HEK293 (cell line): ENCODE data around the gene BTG1.

Experiments used
- CTCF ChIA-PET: fragments of 350-600 bp; formaldehyde crosslinking; extraction: SDS; loops from one replicate; lab custom pipeline; 2021; ENCODE audit warnings: antibody characterized with exemption; lab: Yijun Ruan, JAX
- POLR2A ChIA-PET: fragments of 300-600 bp; formaldehyde crosslinking; extraction: SDS; loops from one replicate; lab custom pipeline; 2020; ENCODE audit warnings: antibody characterized with exemption, inconsistent platforms; lab: Yijun Ruan, JAX
- H3K27ac ChIP-seq: fragments of 200-500 bp; sonication (Bioruptor generic); 2 replicates; pipeline ENCODE4 v1.5.1; 2014; ENCODE audit warnings: low read depth, low read length, control low read depth, inconsistent platforms; ENCODE audit errors: extremely low read depth
- H3K36me3 ChIP-seq, 2 experiments: fragments of 200-500 bp in 1 of 2; sonication (Bioruptor generic) in 1 of 2; 1 replicate in 1 of 2; 2 replicates in 1 of 2; pipeline ENCODE4 v1.5.1; 2014 to 2017; ENCODE audit warnings: inconsistent platforms in 2 of 2, low read length in 2 of 2; ENCODE audit not compliant: control insufficient read depth in 2 of 2, insufficient read depth in 1 of 2
- H3K4me1 ChIP-seq: fragments of 200-500 bp; sonication (Bioruptor generic); 2 replicates; pipeline ENCODE4 v1.5.1; 2014; ENCODE audit warnings: mild to moderate bottlenecking, low read length, inconsistent platforms; ENCODE audit not compliant: control insufficient read depth, insufficient read depth
- H3K4me3 ChIP-seq: 2 replicates; pipeline ENCODE4 v1.5.1; 2011; ENCODE audit warnings: low read depth, mild to moderate bottlenecking, control low read depth, low read length, moderate library complexity
- H3K9me3 ChIP-seq: fragments of 200-500 bp; sonication (Bioruptor generic); 2 replicates; pipeline ENCODE4 v1.5.1; 2014; ENCODE audit warnings: low read depth, low read length, inconsistent platforms; ENCODE audit not compliant: control insufficient read depth, insufficient read depth
- GFI1B ChIP-seq: fragments of 450-650 bp; formaldehyde crosslinking; IDR thresholded peaks from 2 replicates; pipeline ENCODE4 v1.5.1; 2016; ENCODE audit warnings: missing biosample characterization, missing genetic modification characterization
- GLI4 ChIP-seq: fragments of 450-650 bp; formaldehyde crosslinking; IDR thresholded peaks from 2 replicates; pipeline ENCODE4 v1.5.1; 2016; ENCODE audit warnings: missing biosample characterization, missing genetic modification characterization
- GLIS1 ChIP-seq: fragments of 450-650 bp; formaldehyde crosslinking; IDR thresholded peaks from 2 replicates; pipeline ENCODE4 v1.5.1; 2016; ENCODE audit warnings: missing biosample characterization, missing genetic modification characterization
- GLIS2 ChIP-seq: fragments of 450-650 bp; formaldehyde crosslinking; IDR thresholded peaks from 2 replicates; pipeline ENCODE4 v1.5.1; 2016; ENCODE audit warnings: missing biosample characterization, missing genetic modification characterization
- KLF8 ChIP-seq: fragments of 450-650 bp; formaldehyde crosslinking; IDR thresholded peaks from 2 replicates; pipeline ENCODE4 v1.5.1; 2016; ENCODE audit warnings: missing biosample characterization, missing genetic modification characterization
- PRDM1 ChIP-seq: fragments of 450-650 bp; formaldehyde crosslinking; IDR thresholded peaks from 2 replicates; pipeline ENCODE4; 2016; ENCODE audit warnings: missing biosample characterization, missing genetic modification characterization
- SCRT2 ChIP-seq: fragments of 450-650 bp; formaldehyde crosslinking; IDR thresholded peaks from 2 replicates; pipeline ENCODE4 v1.5.1; 2016; ENCODE audit warnings: missing biosample characterization, missing genetic modification characterization
- TRIM28 ChIP-seq: IDR thresholded peaks from 2 replicates; pipeline ENCODE4 v1.6.1; 2011; ENCODE audit warnings: low read length, control low read depth, borderline replicate concordance
- ZNF10 ChIP-seq: fragments of 450-650 bp; formaldehyde crosslinking; IDR thresholded peaks from 2 replicates; pipeline ENCODE4 v1.5.1; 2017; ENCODE audit warnings: missing biosample characterization, missing genetic modification characterization
- ZNF146 ChIP-seq: fragments of 450-650 bp; formaldehyde crosslinking; IDR thresholded peaks from 2 replicates; pipeline ENCODE4 v1.5.1; 2016; ENCODE audit warnings: missing biosample characterization, missing genetic modification characterization
- ZNF174 ChIP-seq: fragments of 450-650 bp; formaldehyde crosslinking; IDR thresholded peaks from 2 replicates; pipeline ENCODE4 v1.5.0; 2017; ENCODE audit warnings: missing biosample characterization, mild to moderate bottlenecking, missing genetic modification characterization
- ZNF311 ChIP-seq: fragments of 450-650 bp; formaldehyde crosslinking; IDR thresholded peaks from 2 replicates; pipeline ENCODE4 v1.5.1; 2017; ENCODE audit warnings: missing biosample characterization, missing genetic modification characterization, borderline replicate concordance
- ZNF324 ChIP-seq: fragments of 450-650 bp; formaldehyde crosslinking; IDR thresholded peaks from 2 replicates; pipeline ENCODE4 v1.5.1; 2016; ENCODE audit warnings: missing biosample characterization, missing genetic modification characterization
- ZNF37A ChIP-seq: fragments of 450-650 bp; IDR thresholded peaks from 2 replicates; pipeline ENCODE4 v1.5.1; 2018; ENCODE audit warnings: missing biosample characterization, missing genetic modification characterization
- ZNF510 ChIP-seq: fragments of 450-650 bp; formaldehyde crosslinking; IDR thresholded peaks from 2 replicates; pipeline ENCODE4 v1.5.1; 2018; ENCODE audit warnings: mild to moderate bottlenecking, missing genetic modification characterization, missing biosample characterization; ENCODE audit not compliant: insufficient replicate concordance
- ZNF621 ChIP-seq: fragments of 450-650 bp; formaldehyde crosslinking; IDR thresholded peaks from 2 replicates; pipeline ENCODE4 v1.5.1; 2017; ENCODE audit warnings: missing biosample characterization, missing genetic modification characterization
- ZNF624 ChIP-seq: fragments of 450-650 bp; formaldehyde crosslinking; IDR thresholded peaks from 2 replicates; pipeline ENCODE4 v1.5.1; 2017; ENCODE audit warnings: missing biosample characterization, missing genetic modification characterization
- ZNF654 ChIP-seq: fragments of 450-650 bp; formaldehyde crosslinking; IDR thresholded peaks from 2 replicates; pipeline ENCODE4 v1.5.1; 2016; ENCODE audit warnings: low read depth, missing biosample characterization, missing genetic modification characterization
- ZNF670 ChIP-seq: fragments of 450-650 bp; formaldehyde crosslinking; IDR thresholded peaks from 2 replicates; pipeline ENCODE4 v1.5.1; 2016; ENCODE audit warnings: missing biosample characterization, missing genetic modification characterization, low read depth
- ZNF76 ChIP-seq: fragments of 450-650 bp; formaldehyde crosslinking; IDR thresholded peaks from 2 replicates; pipeline ENCODE4; 2016; ENCODE audit warnings: low read depth, missing biosample characterization, missing genetic modification characterization, borderline replicate concordance
- ZNF768 ChIP-seq: fragments of 450-650 bp; formaldehyde crosslinking; IDR thresholded peaks from 2 replicates; pipeline ENCODE4 v1.5.1; 2018; ENCODE audit warnings: missing biosample characterization, mild to moderate bottlenecking, missing genetic modification characterization
- ZNF776 ChIP-seq: fragments of 450-650 bp; formaldehyde crosslinking; IDR thresholded peaks from 2 replicates; pipeline ENCODE4 v1.5.0; 2017; ENCODE audit warnings: missing biosample characterization, missing genetic modification characterization, borderline replicate concordance
- ZNF777 ChIP-seq: fragments of 450-650 bp; formaldehyde crosslinking; IDR thresholded peaks from 2 replicates; pipeline ENCODE4 v1.5.1; 2017; ENCODE audit warnings: missing biosample characterization, missing genetic modification characterization, borderline replicate concordance
- TF ChIP-seq, protein P1 (sequence below): fragments of 450-650 bp; formaldehyde crosslinking; IDR thresholded peaks from 2 replicates; pipeline ENCODE4 v1.5.1; 2016; ENCODE audit warnings: missing biosample characterization, missing genetic modification characterization
- TF ChIP-seq, protein P2 (sequence below): fragments of 450-650 bp; formaldehyde crosslinking; IDR thresholded peaks from 2 replicates; pipeline ENCODE4 v1.5.1; 2016; ENCODE audit warnings: missing biosample characterization, missing genetic modification characterization
- TF ChIP-seq, protein P3 (sequence below): fragments of 450-650 bp; formaldehyde crosslinking; IDR thresholded peaks from 2 replicates; pipeline ENCODE4 v1.5.1; 2016; ENCODE audit warnings: missing biosample characterization, missing genetic modification characterization
- TF ChIP-seq, protein P4 (sequence below): fragments of 450-650 bp; formaldehyde crosslinking; IDR thresholded peaks from 2 replicates; pipeline ENCODE4 v1.5.1; 2017; ENCODE audit warnings: missing biosample characterization, missing genetic modification characterization

The BTG1 gene

DNA sequence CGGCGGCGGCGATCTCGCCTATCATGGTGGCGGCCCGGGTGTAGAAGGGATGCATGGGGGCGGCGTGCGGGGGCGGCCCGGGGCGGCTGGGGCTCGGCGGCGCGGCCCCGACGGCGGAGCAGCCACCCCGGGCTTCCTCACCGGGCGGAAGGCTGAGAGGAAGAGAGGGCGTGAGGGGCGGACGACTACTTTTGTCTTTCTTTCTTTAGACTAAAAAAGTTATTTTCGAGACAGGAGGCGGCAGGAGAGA lies 240 bp downstream of the BTG1 start:
- CTCF ChIA-PET = interaction anchor here (0.6 to 2.0 kb wide), 5 partner anchors 11 to 334 kb away, joined by 3 to 11 read pairs (median 3); no protein-coding TSS in a partner anchor
- POLR2A ChIA-PET = interaction anchor here (0.6 to 2.5 kb wide), 53 partner anchors 8 to 1150 kb away, joined by 3 to 30 read pairs (median 4); no protein-coding TSS in a partner anchor
- peak overlapping the region; percentile 98 for H3K27ac ChIP-seq
- 0 out of 2 replicates have a peak, but pooled peaks have one; percentile 2 for TF ChIP-seq ZNF146
- TF ChIP-seq ZNF670 = no peak
- no peak for TF ChIP-seq TRIM28
- TF ChIP-seq ZNF776 (tag by site-specific recombination) = no peak
- no peak for TF ChIP-seq ZNF311
- TF ChIP-seq KLF8 = 0 out of 2 replicates have a peak, but pooled peaks have one; percentile 54
- no peak for TF ChIP-seq PRDM1 (tag by site-specific recombination)
- 0 out of 2 replicates have a peak, but pooled peaks have one; percentile 18 for TF ChIP-seq GLI4 (tag by site-specific recombination)
- TF ChIP-seq ZNF777 = 0 out of 2 replicates have a peak, but pooled peaks have one; percentile 5
- TF ChIP-seq, all 188 proteins: peak for 4
- peaks cover 14 to 33% of the 10 kb centered on the region in 2 experiments; a peak in 2 of 3 replicates for H3K36me3 ChIP-seq
- H3K4me1 ChIP-seq = no peaks in the 10 kb centered on the region; the same call in 1 of the 2 replicates
- H3K4me3 ChIP-seq = peak overlapping the region; percentile 99
- H3K9me3 ChIP-seq = no peaks in the 10 kb centered on the region

DNA sequence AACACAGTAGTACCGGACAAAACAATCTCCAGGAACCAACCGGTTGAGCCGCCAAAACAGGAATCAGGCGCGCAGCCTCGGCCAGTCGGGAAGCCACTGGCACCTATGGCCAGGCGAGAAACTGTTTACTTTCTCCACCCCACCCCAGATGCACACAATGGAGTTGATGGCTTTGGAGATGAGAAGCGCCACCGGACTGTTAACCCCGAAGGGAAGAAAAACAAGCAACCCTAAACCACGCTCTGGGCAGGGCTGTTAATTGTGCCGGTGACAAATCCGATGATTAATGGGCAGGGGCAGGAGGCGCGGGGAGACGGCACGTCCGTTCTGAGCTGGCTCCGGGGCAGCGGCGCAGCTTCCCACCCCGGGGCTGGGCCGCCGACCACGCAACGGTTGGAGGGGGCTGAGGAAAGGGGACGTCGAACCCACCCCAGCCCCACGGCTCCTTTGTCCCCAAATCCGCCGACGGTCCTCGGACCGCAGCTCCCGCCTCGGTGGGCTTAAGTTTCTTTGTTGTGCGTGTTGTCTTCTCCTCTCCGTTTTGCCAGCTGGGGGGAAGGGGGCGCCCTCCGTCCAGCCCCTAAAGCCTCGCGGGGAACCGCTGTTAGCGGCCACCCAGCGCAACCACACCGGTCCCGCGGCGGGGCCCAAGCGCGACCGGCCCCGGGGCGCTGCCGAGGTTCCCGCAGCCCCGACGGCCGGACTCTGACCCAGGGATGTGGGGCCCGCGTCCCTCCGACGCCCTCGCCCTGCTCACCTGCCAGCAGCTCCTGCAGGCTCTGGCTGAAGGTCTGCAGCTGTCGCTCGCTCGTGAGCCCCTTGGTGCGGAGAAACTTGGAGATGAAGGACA lies 790 bp downstream of the BTG1 start:
- H3K27ac ChIP-seq = peak overlapping the region; percentile 98
- H3K4me1 ChIP-seq = no peaks in the 10 kb centered on the region; the same call in 1 of the 2 replicates
- ChIA-PET CTCF (interaction anchor here (0.5 to 2.6 kb wide), 9 partner anchors 20 to 738 kb away, joined by 3 to 18 read pairs (median 3); no protein-coding TSS in a partner anchor), POLR2A (interaction anchor here (0.6 to 2.5 kb wide), 35 partner anchors 8 to 763 kb away, joined by 3 to 30 read pairs (median 4); no protein-coding TSS in a partner anchor)
- peak overlapping the region; percentile 99 for H3K4me3 ChIP-seq
- peaks cover 14 to 37% of the 10 kb centered on the region in 2 experiments; a peak in 2 of 3 replicates for H3K36me3 ChIP-seq
- H3K9me3 ChIP-seq = no peaks in the 10 kb centered on the region
- TF ChIP-seq ZNF624 (no peak), ZNF174 (tag by site-specific recombination) (no peak), ZNF621 (tag by site-specific recombination) (no peak), ZNF76 (tag by site-specific recombination) (0 out of 2 replicates have a peak, but pooled peaks have one; percentile 3), GLIS1 (peak; percentile 70), SCRT2 (tag by site-specific recombination) (peak; percentile 35; the same call in 1 of the 2 replicates), ZNF324 (tag by site-specific recombination) (no peak), ZNF37A (tag by site-specific recombination) (no peak), GLIS2 (tag by site-specific recombination) (peak; percentile 91), ZNF654 (tag by site-specific recombination) (no peak), ZNF10 (tag by site-specific recombination) (no peak; the same call in 1 of the 2 replicates), ZNF510 (tag by site-specific recombination) (no peak), ZNF768 (tag by site-specific recombination) (no peak), GFI1B (0 out of 2 replicates have a peak, but pooled peaks have one; percentile 6)
- TF ChIP-seq, protein P1, sequence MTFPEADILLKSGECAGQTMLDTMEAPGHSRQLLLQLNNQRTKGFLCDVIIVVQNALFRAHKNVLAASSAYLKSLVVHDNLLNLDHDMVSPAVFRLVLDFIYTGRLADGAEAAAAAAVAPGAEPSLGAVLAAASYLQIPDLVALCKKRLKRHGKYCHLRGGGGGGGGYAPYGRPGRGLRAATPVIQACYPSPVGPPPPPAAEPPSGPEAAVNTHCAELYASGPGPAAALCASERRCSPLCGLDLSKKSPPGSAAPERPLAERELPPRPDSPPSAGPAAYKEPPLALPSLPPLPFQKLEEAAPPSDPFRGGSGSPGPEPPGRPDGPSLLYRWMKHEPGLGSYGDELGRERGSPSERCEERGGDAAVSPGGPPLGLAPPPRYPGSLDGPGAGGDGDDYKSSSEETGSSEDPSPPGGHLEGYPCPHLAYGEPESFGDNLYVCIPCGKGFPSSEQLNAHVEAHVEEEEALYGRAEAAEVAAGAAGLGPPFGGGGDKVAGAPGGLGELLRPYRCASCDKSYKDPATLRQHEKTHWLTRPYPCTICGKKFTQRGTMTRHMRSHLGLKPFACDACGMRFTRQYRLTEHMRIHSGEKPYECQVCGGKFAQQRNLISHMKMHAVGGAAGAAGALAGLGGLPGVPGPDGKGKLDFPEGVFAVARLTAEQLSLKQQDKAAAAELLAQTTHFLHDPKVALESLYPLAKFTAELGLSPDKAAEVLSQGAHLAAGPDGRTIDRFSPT = 0 out of 2 replicates have a peak, but pooled peaks have one; percentile 46
- TF ChIP-seq, protein P2, sequence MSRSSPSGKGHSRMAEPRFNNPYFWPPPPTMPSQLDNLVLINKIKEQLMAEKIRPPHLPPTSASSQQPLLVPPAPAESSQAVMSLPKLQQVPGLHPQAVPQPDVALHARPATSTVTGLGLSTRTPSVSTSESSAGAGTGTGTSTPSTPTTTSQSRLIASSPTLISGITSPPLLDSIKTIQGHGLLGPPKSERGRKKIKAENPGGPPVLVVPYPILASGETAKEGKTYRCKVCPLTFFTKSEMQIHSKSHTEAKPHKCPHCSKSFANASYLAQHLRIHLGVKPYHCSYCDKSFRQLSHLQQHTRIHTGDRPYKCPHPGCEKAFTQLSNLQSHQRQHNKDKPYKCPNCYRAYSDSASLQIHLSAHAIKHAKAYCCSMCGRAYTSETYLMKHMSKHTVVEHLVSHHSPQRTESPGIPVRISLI (tag by site-specific recombination) = no peak
- TF ChIP-seq, protein P3, sequence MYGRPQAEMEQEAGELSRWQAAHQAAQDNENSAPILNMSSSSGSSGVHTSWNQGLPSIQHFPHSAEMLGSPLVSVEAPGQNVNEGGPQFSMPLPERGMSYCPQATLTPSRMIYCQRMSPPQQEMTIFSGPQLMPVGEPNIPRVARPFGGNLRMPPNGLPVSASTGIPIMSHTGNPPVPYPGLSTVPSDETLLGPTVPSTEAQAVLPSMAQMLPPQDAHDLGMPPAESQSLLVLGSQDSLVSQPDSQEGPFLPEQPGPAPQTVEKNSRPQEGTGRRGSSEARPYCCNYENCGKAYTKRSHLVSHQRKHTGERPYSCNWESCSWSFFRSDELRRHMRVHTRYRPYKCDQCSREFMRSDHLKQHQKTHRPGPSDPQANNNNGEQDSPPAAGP (tag by site-specific recombination) = peak; percentile 95
- TF ChIP-seq, protein P4, sequence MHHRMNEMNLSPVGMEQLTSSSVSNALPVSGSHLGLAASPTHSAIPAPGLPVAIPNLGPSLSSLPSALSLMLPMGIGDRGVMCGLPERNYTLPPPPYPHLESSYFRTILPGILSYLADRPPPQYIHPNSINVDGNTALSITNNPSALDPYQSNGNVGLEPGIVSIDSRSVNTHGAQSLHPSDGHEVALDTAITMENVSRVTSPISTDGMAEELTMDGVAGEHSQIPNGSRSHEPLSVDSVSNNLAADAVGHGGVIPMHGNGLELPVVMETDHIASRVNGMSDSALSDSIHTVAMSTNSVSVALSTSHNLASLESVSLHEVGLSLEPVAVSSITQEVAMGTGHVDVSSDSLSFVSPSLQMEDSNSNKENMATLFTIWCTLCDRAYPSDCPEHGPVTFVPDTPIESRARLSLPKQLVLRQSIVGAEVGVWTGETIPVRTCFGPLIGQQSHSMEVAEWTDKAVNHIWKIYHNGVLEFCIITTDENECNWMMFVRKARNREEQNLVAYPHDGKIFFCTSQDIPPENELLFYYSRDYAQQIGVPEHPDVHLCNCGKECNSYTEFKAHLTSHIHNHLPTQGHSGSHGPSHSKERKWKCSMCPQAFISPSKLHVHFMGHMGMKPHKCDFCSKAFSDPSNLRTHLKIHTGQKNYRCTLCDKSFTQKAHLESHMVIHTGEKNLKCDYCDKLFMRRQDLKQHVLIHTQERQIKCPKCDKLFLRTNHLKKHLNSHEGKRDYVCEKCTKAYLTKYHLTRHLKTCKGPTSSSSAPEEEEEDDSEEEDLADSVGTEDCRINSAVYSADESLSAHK (tag by site-specific recombination) = 0 out of 2 replicates have a peak, but pooled peaks have one; percentile 52
